Natural killer cell (primary cell): ENCODE measurements around the gene ZNF610. TPM values are rescaled to one million over a fixed set of nuclear protein-coding genes. Genes with fewer than 3 reads are reported as not detected.
A peak's percentile ranks its signal among the peaks of the same experiment; 100 is the strongest.

Source experiments
- ATAC-seq, 3 donors: fragments of 150-1000 bp in 2 of 3; fragments of 200-7000 bp in 1 of 3; cut with Tn5 transposase; 1 replicate in 1 of 3; 2 replicates in 2 of 3; pipeline ENCODE4 v1.10.0; 2021; ENCODE audit warnings: mild to moderate bottlenecking in 2 of 3, moderate library complexity in 2 of 3
- DNase-seq, 2 donors: peaks; one replicate each; pipeline versions ENCODE4 v3.0.0 to v3.0.0-alpha.2; 2013 to 2021; ENCODE audit warnings: mixed read lengths in 1 of 2
- H3K27ac ChIP-seq: one replicate; pipeline ENCODE4 v1.5.1; 2013; ENCODE audit warnings: mild to moderate bottlenecking, low read length
- H3K27me3 ChIP-seq: one replicate; pipeline ENCODE4 v1.6.1; 2013; ENCODE audit warnings: low read length; ENCODE audit not compliant: control insufficient read depth, insufficient read depth
- H3K36me3 ChIP-seq: one replicate; pipeline ENCODE4 v1.6.1; 2013; ENCODE audit warnings: low read length; ENCODE audit not compliant: control insufficient read depth, insufficient read depth
- H3K4me1 ChIP-seq: one replicate; pipeline ENCODE4 v1.6.1; 2013; ENCODE audit warnings: low read length; ENCODE audit not compliant: control insufficient read depth, insufficient read depth
- H3K4me3 ChIP-seq: one replicate; pipeline ENCODE4 v1.5.1; 2013; ENCODE audit warnings: low read length
- H3K9me3 ChIP-seq: one replicate; pipeline ENCODE4 v1.6.1; 2013; ENCODE audit warnings: low read length; ENCODE audit not compliant: control insufficient read depth, insufficient read depth
- H3K27ac Mint-ChIP-seq, 2 donors: one replicate each; pipeline ENCODE4 v1.8.0; 2022; ENCODE audit warnings: mild to moderate bottlenecking in 2 of 2, mixed read lengths in 2 of 2, moderate library complexity in 1 of 2
- H3K27me3 Mint-ChIP-seq, 2 donors: one replicate each; pipeline ENCODE4 v1.8.0; 2022; ENCODE audit warnings: low read depth in 2 of 2, mixed read lengths in 2 of 2
- H3K36me3 Mint-ChIP-seq: one replicate; pipeline ENCODE4 v1.8.0; 2022; ENCODE audit warnings: mixed read lengths
- H3K4me1 Mint-ChIP-seq, 2 donors: one replicate each; pipeline ENCODE4 v1.8.0; 2022; ENCODE audit warnings: mixed read lengths in 2 of 2
- H3K4me3 Mint-ChIP-seq: one replicate; pipeline ENCODE4 v1.8.0; 2022; ENCODE audit warnings: mild to moderate bottlenecking, moderate library complexity, mixed read lengths
- H3K9me3 Mint-ChIP-seq, 2 donors: one replicate each; pipeline ENCODE4 v1.8.0; 2022; ENCODE audit warnings: mixed read lengths in 2 of 2
- WGBS: methylation state at CpG from one replicate; pipeline ENCODE4 v1.1.7; 2013; ENCODE audit warnings: missing lambda C conversion rate; ENCODE audit not compliant: insufficient coverage; 5-methylcytosine and 5-hydroxymethylcytosine counted together
- intact Hi-C: fragments of 100-400 bp; cut with micrococcal nuclease; formaldehyde crosslinking; loops from one replicate; pipeline ENCODE4 v1.14.2; 2022
- total RNA-seq, 4 donors: library from RNA; stranded (reverse); fragments of 120-200 nt in 1 of 4; gene quantifications; one replicate each; pipeline versions ENCODE4 v1.2.3 to v1.2.4, GENCODE V29; 2013 to 2022
- TF ChIP-seq, protein P1 (sequence below): fragments of 200-600 bp; IDR thresholded peaks from one replicate; pipeline ENCODE4 v1.8.0; 2022; ENCODE audit warnings: antibody characterized with exemption

ZNF610 gene
- total RNA-seq, 3 donors from 2014 or later (not counting 1 experiment from before 2014, with no cell fraction given) = 0.68 to 0.86 (median 0.82) TPM

DNA sequence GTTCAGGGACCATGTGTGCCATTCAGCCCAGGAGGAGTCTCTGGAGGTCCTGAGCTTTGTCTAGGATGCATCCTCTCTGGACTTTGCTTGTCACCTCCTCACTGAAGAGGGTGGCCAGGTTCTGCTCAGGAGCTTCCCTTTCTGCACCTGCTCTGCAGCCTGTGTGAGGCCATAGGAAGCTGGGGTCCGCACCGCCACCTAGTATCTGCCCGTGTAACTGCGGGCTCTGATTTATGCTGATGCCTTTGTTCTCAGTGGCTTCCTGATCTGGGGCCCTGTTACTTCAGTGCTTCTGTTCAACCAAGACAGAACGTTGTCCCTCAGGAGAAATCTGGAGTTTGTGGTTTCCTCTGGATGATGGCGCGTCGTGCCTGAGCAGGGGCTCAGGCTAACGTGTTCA is 15.5 kb downstream of the ZNF610 start:
- Mint-ChIP-seq H3K36me3 (peaks cover 24% of the 10 kb centered on the region), H3K4me3 (no peak overlapping the region), H3K9me3 (peaks cover 0 to 4% of the 10 kb centered on the region in 2 donors), H3K27ac (no peak overlapping the region), H3K27me3 (no peaks in the 10 kb centered on the region), H3K4me1 (no peaks in the 10 kb centered on the region)
- Histone ChIP-seq H3K4me1 (no peaks in the 10 kb centered on the region), H3K4me3 (no peak overlapping the region), H3K9me3 (peaks cover 15% of the 10 kb centered on the region), H3K27me3 (no peaks in the 10 kb centered on the region), H3K27ac (no peak overlapping the region), H3K36me3 (peaks cover 6% of the 10 kb centered on the region)
- DNase-seq (peak in 1 of 2 donors; percentile 10), ATAC-seq (no peak)
- intact Hi-C loops = no loop called here
- 82% methylated on average over 9 of the region's 9 CpGs for WGBS
- TF ChIP-seq, protein P1, sequence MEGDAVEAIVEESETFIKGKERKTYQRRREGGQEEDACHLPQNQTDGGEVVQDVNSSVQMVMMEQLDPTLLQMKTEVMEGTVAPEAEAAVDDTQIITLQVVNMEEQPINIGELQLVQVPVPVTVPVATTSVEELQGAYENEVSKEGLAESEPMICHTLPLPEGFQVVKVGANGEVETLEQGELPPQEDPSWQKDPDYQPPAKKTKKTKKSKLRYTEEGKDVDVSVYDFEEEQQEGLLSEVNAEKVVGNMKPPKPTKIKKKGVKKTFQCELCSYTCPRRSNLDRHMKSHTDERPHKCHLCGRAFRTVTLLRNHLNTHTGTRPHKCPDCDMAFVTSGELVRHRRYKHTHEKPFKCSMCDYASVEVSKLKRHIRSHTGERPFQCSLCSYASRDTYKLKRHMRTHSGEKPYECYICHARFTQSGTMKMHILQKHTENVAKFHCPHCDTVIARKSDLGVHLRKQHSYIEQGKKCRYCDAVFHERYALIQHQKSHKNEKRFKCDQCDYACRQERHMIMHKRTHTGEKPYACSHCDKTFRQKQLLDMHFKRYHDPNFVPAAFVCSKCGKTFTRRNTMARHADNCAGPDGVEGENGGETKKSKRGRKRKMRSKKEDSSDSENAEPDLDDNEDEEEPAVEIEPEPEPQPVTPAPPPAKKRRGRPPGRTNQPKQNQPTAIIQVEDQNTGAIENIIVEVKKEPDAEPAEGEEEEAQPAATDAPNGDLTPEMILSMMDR = no peak

DNA sequence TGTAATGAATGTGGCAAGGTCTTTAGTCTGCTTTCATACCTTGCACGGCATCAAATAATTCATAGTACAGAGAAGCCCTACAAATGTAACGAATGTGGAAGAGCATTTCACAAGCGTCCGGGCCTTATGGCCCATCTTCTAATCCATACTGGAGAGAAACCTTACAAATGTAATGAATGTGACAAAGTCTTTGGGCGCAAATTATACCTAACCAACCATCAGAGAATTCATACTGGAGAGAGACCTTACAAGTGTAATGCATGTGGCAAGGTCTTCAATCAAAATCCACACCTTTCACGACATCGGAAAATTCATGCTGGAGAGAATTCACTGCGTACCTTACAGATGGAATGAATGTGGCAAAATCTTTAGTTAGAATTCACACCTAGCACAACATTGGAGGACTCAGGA is 30.4 kb downstream of the ZNF610 start:
- DNase-seq (no peak), ATAC-seq (no peak)
- peaks cover 12 to 14% of the 10 kb centered on the region in 2 donors for H3K4me1 Mint-ChIP-seq
- peaks cover 35% of the 10 kb centered on the region for H3K36me3 Mint-ChIP-seq
- H3K27ac Mint-ChIP-seq = no peak overlapping the region
- no peak overlapping the region for H3K4me3 Mint-ChIP-seq
- H3K9me3 Mint-ChIP-seq = peaks cover 13 to 29% of the 10 kb centered on the region in 2 donors
- no peaks in the 10 kb centered on the region for H3K27me3 ChIP-seq
- peaks cover 55% of the 10 kb centered on the region for H3K9me3 ChIP-seq
- intact Hi-C loops = no loop called here
- H3K27me3 Mint-ChIP-seq = no peaks in the 10 kb centered on the region
- peaks cover 11% of the 10 kb centered on the region for H3K4me1 ChIP-seq
- TF ChIP-seq, protein P1 = no peak
- H3K4me3 ChIP-seq = no peak overlapping the region
- 95% methylated on average over 6 of the region's 8 CpGs for WGBS
- no peak overlapping the region for H3K27ac ChIP-seq
- H3K36me3 ChIP-seq = no peaks in the 10 kb centered on the region

DNA sequence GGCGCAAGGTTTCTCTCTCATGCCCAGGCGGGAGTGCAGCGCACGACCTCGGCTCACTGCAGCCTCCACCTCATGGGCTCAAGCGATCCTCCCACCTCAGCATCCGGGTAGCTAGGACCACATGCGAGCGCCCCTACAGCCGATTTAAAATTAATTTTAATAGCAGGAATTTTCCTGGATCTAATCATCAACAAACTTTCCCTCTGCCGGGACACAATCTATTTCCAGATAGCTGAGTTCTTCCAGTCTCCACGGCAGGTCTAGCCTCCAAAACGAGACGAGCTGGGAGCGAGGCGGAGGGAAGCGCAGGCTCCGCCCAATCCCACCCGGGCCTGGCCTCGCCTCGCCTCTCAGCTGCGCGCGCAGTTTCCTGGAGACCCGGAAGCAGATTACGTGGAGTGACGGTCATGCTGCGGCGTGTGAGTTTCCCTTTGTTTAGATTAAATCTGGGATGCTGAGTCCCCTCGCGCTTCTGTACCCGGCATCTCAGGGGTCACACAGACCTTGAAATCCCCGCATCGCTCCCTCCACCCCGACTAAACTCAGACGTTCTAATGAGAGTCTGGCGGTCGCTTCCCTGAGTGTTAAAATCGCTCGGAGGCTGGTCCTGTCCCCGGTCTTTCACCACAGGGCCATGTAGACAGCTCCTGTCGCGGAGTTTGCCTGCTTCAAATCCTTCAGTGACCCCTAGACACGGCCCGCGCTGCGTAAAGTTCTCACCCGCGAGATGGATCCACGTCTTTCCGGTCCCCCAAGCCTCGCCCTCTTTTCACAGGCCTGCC is 33.7 kb downstream of the ZNF610 start, which contains the start of gene ZNF880:
TSS of gene ZNF880 (plus strand) at position 365 of the 782 bp plus-strand sequence. CDS start at position 408, 43 bp downstream.
- TF ChIP-seq, protein P1 = no peak
- no peaks in the 10 kb centered on the region for H3K27me3 Mint-ChIP-seq
- H3K27ac Mint-ChIP-seq = peak within 1 kb of the TSS; percentile 97 to 99
- intact Hi-C loops = loop anchor here (1.0 to 2.0 kb wide), 2 partner anchors 27 to 33 kb away; partner anchors contain the start of genes ZNF528 and ZNF610
- H3K27me3 ChIP-seq = no peaks in the 10 kb centered on the region
- H3K4me1 ChIP-seq = peaks cover 11% of the 10 kb centered on the region
- peaks cover 50% of the 10 kb centered on the region for H3K9me3 ChIP-seq
- H3K4me3 Mint-ChIP-seq = peak within 1 kb of the TSS; percentile 96
- WGBS = 4% methylated on average over 52 of the region's 52 CpGs
- ATAC-seq (peak; percentile 93 to 96 (median 94)), DNase-seq (peak; percentile 93)
- H3K4me3 ChIP-seq = peak within 1 kb of the TSS; percentile 89
- peaks cover 12 to 14% of the 10 kb centered on the region in 2 donors for H3K4me1 Mint-ChIP-seq
- peaks cover 8 to 23% of the 10 kb centered on the region in 2 donors for H3K9me3 Mint-ChIP-seq
- peak within 1 kb of the TSS; percentile 99 for H3K27ac ChIP-seq
- peaks cover 33% of the 10 kb centered on the region for H3K36me3 Mint-ChIP-seq
- H3K36me3 ChIP-seq = peaks cover 16% of the 10 kb centered on the region
